Measurements from ENCODE around the gene SST.

Gene SST

GRCh38 chr3:187626581-187626980, 43.6 kb downstream of the SST start:
- no peak for DNase-seq

- no peak for DNase-seq
Measured at GRCh38 chr3:187624588-187624987, 45.6 kb downstream of the SST start.

GRCh38 chr3:187623285-187623814, 46.8 kb downstream of the SST start:
- DNase-seq, result no peak

GRCh38 chr3:187621881-187622280, 48.3 kb downstream of the SST start:
- no peak for DNase-seq

DNA sequence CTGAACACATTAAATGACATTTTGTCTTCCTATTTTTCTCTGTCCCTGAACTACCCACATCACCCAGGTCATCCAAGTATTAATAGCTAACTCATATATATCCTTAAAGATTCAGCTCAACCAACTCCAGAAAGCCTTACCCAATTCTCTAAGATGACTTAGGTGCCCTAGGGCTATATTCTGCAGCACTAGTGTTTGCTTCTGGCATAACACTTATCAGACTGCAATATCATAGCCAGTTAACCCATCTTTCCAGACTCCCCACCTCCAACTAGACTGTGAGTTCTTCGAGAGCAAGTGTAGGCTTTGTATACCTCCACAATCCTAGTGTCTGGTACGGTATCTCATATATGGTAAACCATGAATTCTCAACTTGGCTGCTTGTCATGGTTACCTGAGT, 50.7 kb downstream of the SST start:
- no peak for DNase-seq
